ENCODE data around the gene ADAMTS13. TPM values are rescaled to one million over a fixed set of nuclear protein-coding genes. Genes with fewer than 3 reads are reported as not detected.

Gene ADAMTS13
- total and polyA plus RNA-seq, 9 of the 15 experiments (the other 6 are each of a cell fraction or from before 2014, with no cell fraction given): 0.03 to 0.20 (median 0.04) TPM; not detected in 4

GRCh38 chr9:133375724-133376654, 46.2 kb upstream of the ADAMTS13 start, which contains the start of the genes STKLD1 and SURF4 (continued):
- TF ChIP-seq ZBTB40 (IDR thresholded peaks at IDR 0.05): no peak
- 0 out of 2 replicates have a peak, but pooled peaks have one; percentile 7 for TF ChIP-seq ZBTB40 (CRISPR knock-in tag; IDR thresholded peaks at IDR 0.05)
- no peak; a peak in 1 of 4 replicates for TF ChIP-seq TBL1XR1 (IDR thresholded peaks at IDR 0.05; ENCODE audit: low read length in 2 of 2)
- TF ChIP-seq EP300 (IDR thresholded peaks at IDR 0.05; ENCODE audit: low read length): no peak
- TF ChIP-seq CBFA2T3 (IDR thresholded peaks at IDR 0.05): no peak
- TF ChIP-seq HNRNPLL (IDR thresholded peaks at IDR 0.05; ENCODE audit: low read depth, low read length, poor library complexity, severe bottlenecking): peak; percentile 80
- TF ChIP-seq ARID3B (CRISPR knock-in tag; IDR thresholded peaks at IDR 0.05; ENCODE audit: borderline replicate concordance): no peak
- TF ChIP-seq RBM17 (IDR thresholded peaks at IDR 0.05; ENCODE audit: borderline replicate concordance, low read depth, low read length): no peak
- TF ChIP-seq ZNF699 (CRISPR knock-in tag; IDR thresholded peaks at IDR 0.05; ENCODE audit: insufficient replicate concordance): no peak
- no peak for TF ChIP-seq SLC30A9 (CRISPR knock-in tag; IDR thresholded peaks at IDR 0.05)
- no peak for TF ChIP-seq POLR3G (IDR thresholded peaks at IDR 0.05; ENCODE audit: extremely low read depth, insufficient read length, insufficient replicate concordance)
- TF ChIP-seq ZC3H8 (IDR thresholded peaks at IDR 0.05): no peak
- TF ChIP-seq CBX1 (IDR thresholded peaks at IDR 0.05; ENCODE audit: low read depth): peak; percentile 14; the same call in 1 of the 2 replicates
